Measurements from ENCODE around the gene VAV3. TPM values are rescaled to one million over a fixed set of nuclear protein-coding genes. Genes with fewer than 3 reads are reported as not detected.

Gene VAV3
- total RNA-seq, 1 donor from 2014 or later: 50.7 TPM

- no peak for ATAC-seq
Measured at GRCh38 chr1:107972391-107973180, 7.6 kb upstream of the VAV3 start.

- no peak for ATAC-seq
Measured at GRCh38 chr1:107966550-107966949, 1.6 kb upstream of the VAV3 start.

DNA sequence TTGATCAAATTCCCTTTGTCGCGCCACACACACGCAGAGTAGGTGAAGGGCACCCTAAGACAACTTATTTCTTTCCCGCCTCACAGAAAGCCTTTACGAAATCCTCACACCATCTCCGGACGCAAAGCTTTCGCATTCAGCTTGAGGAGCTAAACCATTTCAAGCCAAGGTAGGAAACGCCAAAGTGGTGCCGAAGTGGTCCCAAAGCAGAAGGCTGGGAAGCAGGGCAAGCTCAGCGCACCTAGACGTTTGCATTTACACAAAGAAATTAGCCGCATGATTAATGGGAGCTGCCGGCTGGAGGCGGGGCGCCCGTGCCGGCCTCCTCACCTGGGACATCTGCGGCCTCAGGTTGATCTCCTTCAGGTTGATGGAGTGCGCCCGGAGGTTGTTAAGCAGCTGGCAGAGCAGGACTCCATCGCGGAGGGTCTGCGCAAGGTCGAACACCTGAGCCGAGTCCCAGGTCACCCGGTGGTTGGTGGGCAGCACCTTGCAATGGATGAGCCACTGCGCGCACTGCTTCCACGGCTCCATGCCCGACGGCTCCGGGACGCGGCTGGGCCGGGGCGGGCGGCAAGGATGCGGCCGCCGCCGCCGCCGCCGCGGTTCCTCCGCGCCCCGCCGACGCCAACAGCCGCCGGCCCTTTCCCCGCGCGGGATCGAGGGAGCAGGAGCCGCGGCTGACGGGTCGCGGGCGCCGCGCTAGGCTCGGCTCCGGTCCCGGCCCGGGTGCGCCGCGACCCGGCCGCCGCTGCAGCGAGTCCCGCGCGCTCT, 457 bp downstream of the VAV3 start:
- ATAC-seq: peak; percentile 34

GRCh38 chr1:107963601-107964335, 1.2 kb downstream of the VAV3 start:
- peak; percentile 44 for ATAC-seq

DNA sequence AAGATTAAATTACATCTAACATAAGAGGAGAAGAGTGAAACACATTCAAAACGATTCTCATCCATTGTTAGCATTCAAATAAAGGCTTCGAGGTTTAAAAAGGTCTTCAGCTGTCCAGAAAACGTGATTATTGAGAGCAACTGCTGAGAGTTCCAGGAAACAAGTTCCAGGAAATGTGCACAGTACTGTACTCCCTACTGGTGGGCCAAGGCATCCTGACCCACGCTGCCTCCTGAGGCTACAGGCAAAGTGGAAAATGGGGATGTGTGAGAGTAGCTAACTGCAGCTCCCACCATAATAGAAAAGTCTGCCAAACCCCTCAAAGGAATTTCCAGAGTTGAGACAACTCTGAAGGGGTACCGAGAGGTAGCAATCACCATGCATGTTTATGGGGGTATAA, 2.0 kb downstream of the VAV3 start:
- ATAC-seq: no peak

DNA sequence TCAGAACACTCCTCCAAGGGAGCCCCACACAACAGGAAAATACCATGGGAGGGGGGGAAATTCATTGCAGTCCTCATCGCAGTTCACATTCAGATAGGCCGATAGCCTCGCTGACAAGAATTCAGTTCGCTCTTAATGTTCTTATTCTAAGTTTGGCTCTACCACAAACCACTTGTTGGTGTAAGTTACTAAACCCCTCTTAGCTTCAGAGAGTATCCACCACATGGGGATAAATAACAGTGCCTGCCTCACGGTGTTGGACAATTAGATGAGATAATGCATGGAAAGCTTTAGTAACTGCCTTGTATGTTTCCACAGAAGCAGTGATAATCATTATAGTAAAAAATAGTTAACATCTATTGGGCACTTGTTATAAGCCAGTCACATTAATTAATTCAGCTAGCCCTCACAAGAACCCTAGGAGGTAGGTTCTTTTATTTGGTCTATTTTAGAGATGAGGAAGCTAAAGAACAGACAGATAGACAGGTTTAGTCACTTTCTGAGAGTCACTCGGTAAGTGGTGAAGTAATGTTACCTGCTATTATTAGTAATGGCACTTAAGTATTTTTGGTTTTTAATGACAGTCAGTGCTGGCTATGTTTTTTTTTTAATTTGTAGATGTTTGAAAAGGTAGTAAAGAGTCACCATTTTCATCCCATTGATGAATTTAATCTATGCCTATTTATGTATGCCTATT, 10.1 kb downstream of the VAV3 start:
- no peak for ATAC-seq

DNA sequence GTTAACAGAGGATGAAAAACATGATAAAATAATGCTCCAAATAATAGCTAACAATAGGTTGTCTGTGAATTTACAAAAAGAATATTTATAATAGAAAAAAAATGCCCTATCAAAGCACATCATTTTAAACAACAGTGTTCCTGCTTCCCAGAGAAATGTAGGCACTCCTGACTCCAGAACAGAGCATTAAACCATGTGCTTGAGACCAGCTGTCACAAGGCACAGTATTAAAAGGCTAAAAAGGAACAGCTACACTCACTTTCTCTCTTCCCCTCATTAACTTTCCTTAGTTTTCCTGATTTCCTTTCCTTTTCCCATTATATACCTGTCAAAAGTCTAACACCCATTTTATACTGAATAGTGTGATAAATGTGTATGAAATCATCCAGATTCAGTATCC, 10.9 kb downstream of the VAV3 start:
- ATAC-seq: no peak

GRCh38 chr1:107953556-107953955, 11.4 kb downstream of the VAV3 start:
- ATAC-seq: no peak

- ATAC-seq: no peak
Measured at GRCh38 chr1:107952989-107953388, 12.0 kb downstream of the VAV3 start.

- ATAC-seq: no peak
Measured at GRCh38 chr1:107950464-107950863, 14.5 kb downstream of the VAV3 start.

GRCh38 chr1:107949467-107950253, 15.3 kb downstream of the VAV3 start:
- ATAC-seq: no peak

GRCh38 chr1:107946794-107947193, 18.2 kb downstream of the VAV3 start:
- no peak for ATAC-seq

GRCh38 chr1:107943694-107944093, 21.3 kb downstream of the VAV3 start:
- ATAC-seq: no peak

- no peak for ATAC-seq
Measured at GRCh38 chr1:107942814-107943213, 22.2 kb downstream of the VAV3 start.

DNA sequence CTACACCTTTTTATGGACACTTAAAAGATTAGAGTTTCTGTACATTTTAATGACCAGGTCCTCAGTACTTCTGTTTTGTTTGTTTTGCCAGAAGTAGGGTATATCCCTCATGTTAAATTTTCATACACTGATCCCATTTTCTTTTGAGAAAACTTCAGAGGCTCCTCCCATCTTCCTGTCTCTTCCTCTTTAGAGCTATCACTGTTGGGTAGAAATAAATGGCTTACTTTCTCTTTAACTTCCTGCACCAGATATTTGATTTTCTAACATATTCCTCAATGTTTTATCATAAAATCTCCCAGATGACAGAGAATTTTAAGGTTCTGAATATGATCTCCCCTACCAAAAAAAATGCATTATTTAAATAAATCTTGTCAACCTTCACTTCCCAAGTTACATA, 23.4 kb downstream of the VAV3 start:
- ATAC-seq: no peak

DNA sequence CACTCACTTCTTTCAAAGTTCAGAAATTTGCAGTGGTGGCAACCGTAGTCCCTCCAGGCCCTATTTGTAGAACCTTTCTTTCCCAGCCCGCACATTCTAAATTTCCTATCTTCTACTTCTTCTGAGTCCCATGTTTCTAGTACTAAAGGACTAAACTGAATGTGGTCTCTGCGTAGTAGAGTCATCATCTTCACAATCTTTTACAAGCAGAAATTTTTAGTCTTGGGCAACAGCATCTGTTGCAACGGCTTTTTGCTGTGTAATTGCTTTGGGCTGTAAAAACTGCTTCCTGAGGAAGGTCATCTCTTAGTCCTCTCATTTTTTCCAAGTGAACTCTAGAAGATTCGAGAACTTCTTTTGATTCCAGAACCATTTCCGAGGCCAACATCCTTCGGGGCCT, 23.9 kb downstream of the VAV3 start:
- no peak for ATAC-seq

- ATAC-seq: no peak
Measured at GRCh38 chr1:107940701-107941100, 24.3 kb downstream of the VAV3 start.

DNA sequence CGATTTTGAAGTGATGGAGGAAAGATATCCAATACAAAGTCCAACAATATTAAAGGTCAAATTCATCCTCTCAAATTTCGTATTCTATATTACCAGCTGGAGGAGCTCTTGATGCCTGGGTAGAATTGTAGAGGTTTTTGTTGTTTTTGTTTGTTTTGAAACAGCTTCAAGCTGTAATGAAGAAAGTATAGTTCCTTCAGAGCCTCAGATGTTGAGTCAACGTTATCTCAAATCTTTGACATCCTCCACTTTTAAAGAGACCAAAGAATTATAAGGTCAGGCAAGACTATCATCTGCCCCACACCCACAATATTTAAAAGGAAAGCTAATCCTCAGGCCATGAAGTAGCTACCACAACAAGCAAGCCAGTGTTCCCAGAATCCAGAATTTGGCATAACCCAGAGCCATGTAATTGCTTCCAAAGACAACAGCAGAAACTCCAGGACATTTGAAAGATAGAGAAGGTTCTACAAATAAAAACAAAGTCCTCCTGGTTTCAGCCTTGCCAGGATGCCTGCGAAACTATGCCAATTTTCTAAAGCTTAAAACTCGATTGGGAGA, 24.9 kb downstream of the VAV3 start:
- ATAC-seq: no peak

DNA sequence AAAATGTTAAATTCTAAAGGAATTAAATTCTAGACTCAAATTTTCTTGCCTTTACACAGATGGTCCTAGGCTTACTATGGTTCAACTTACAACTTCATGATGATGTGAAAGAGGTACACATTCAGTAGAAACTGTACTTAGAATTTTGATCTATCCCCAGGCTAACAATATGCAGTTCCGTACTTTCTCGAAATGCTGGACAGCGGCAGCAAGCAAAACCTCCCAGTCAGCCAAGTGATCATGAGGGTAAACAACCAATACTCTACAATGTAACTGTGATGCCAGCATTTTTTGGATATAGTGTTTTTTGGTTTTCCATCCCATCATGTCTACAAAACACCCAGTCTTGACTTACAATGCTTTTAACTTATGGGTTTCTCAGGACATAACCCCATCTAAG, 25.7 kb downstream of the VAV3 start:
- no peak for ATAC-seq

GRCh38 chr1:107936498-107937481, 28.2 kb downstream of the VAV3 start:
- ATAC-seq: peak; percentile 96

Measured in esophagus mucosa (tissue), 1 donor.